DOHH2 (cell line): Measurements from ENCODE around the gene TMTC1.

Source experiments
- H3F3A ChIP-seq: fragments of 200-600 bp; sonication (generic), shearing (Covaris generic); 2 replicates; pipeline ENCODE4 v1.6.0; 2016; ENCODE audit warnings: antibody characterized with exemption, mild to moderate bottlenecking; ENCODE audit not compliant: control insufficient read depth, insufficient read depth
- H3K27ac ChIP-seq: fragments of 200-600 bp; sonication (generic); 2 replicates; pipeline ENCODE4 v1.5.1; 2014; ENCODE audit warnings: low read depth, mild to moderate bottlenecking, low read length, moderate library complexity
- H3K27me3 ChIP-seq: fragments of 200-600 bp; sonication (generic); 2 replicates; pipeline ENCODE4 v1.6.1; 2014; ENCODE audit warnings: mild to moderate bottlenecking, low read length, mixed read lengths; ENCODE audit not compliant: control insufficient read depth
- H3K36me3 ChIP-seq: fragments of 200-600 bp; sonication (generic); 2 replicates; pipeline ENCODE4 v1.6.1; 2014; ENCODE audit warnings: mild to moderate bottlenecking, low read length, moderate library complexity, mixed read lengths; ENCODE audit not compliant: control insufficient read depth
- H3K4me1 ChIP-seq: fragments of 200-600 bp; sonication (generic); 2 replicates; pipeline ENCODE4 v1.6.1; 2014; ENCODE audit warnings: mild to moderate bottlenecking, low read length, mixed read lengths; ENCODE audit not compliant: control insufficient read depth
- H3K4me2 ChIP-seq: fragments of 200-600 bp; sonication (generic); 2 replicates; pipeline ENCODE4 v1.6.0; 2014; ENCODE audit warnings: mild to moderate bottlenecking, low read length, moderate library complexity
- H3K4me3 ChIP-seq: fragments of 200-600 bp; sonication (generic); 2 replicates; pipeline ENCODE4 v1.5.1; 2014; ENCODE audit warnings: mild to moderate bottlenecking, low read length, mixed read lengths
- H3K79me2 ChIP-seq: fragments of 200-600 bp; sonication (generic); 2 replicates; pipeline ENCODE4 v1.6.1; 2014; ENCODE audit warnings: mild to moderate bottlenecking, low read length, mixed read lengths; ENCODE audit not compliant: control insufficient read depth
- H3K9me2 ChIP-seq: fragments of 200-600 bp; sonication (generic); replicated peaks from 2 replicates; pipeline ENCODE4 v1.6.1; 2014; ENCODE audit warnings: mild to moderate bottlenecking, low read length, mixed read lengths; ENCODE audit not compliant: control insufficient read depth
- H3K9me3 ChIP-seq: fragments of 200-600 bp; sonication (generic); 2 replicates; pipeline ENCODE4 v1.6.1; 2014; ENCODE audit warnings: antibody characterized with exemption, low read length, mixed read lengths; ENCODE audit not compliant: control insufficient read depth, insufficient read depth
- H4K20me1 ChIP-seq: fragments of 200-600 bp; sonication (generic); 2 replicates; pipeline ENCODE4 v1.6.0; 2014; ENCODE audit warnings: low read depth, mild to moderate bottlenecking, antibody characterized with exemption, low read length, moderate library complexity; ENCODE audit not compliant: control insufficient read depth, insufficient read depth
- CTCF ChIP-seq: fragments of 200-600 bp; sonication (generic); IDR thresholded peaks from one replicate; pipeline ENCODE4 v1.5.1; 2014; ENCODE audit warnings: antibody characterized with exemption, mild to moderate bottlenecking, low read depth, low read length; ENCODE audit not compliant: poor library complexity, severe bottlenecking
- EZH2phosphoT487 ChIP-seq: fragments of 200-600 bp; sonication (generic); IDR thresholded peaks from 2 replicates; pipeline ENCODE4 v1.6.1; 2017; ENCODE audit warnings: borderline replicate concordance, mild to moderate bottlenecking, antibody characterized with exemption, low read length, moderate library complexity, mixed read lengths

Gene TMTC1

GRCh38 chr12:29589851-29590250 is 193.9 kb downstream of the TMTC1 start:
- Histone ChIP-seq H3K9me3 (no peaks in the 10 kb centered on the region), H3F3A (no peaks in the 10 kb centered on the region), H3K36me3 (no peaks in the 10 kb centered on the region), H3K27me3 (no peaks in the 10 kb centered on the region), H3K27ac (no peak overlapping the region), H3K4me1 (no peaks in the 10 kb centered on the region), H3K9me2 (no peaks in the 10 kb centered on the region), H3K79me2 (no peaks in the 10 kb centered on the region), H3K4me2 (no peak overlapping the region), H4K20me1 (no peaks in the 10 kb centered on the region), H3K4me3 (no peak overlapping the region)
- TF ChIP-seq EZH2phosphoT487 (no peak), CTCF (no peak)

- H3K79me2 ChIP-seq: no peaks in the 10 kb centered on the region
- no peak overlapping the region for H3K4me2 ChIP-seq
- no peak overlapping the region for H3K27ac ChIP-seq
- no peaks in the 10 kb centered on the region for H3F3A ChIP-seq
- no peaks in the 10 kb centered on the region for H3K4me1 ChIP-seq
- H3K9me3 ChIP-seq: no peaks in the 10 kb centered on the region
- no peaks in the 10 kb centered on the region for H3K27me3 ChIP-seq
- no peaks in the 10 kb centered on the region for H3K36me3 ChIP-seq
- TF ChIP-seq CTCF: no peak
- no peak for TF ChIP-seq EZH2phosphoT487
- no peak overlapping the region for H3K4me3 ChIP-seq
- H3K9me2 ChIP-seq: no peaks in the 10 kb centered on the region
- no peaks in the 10 kb centered on the region for H4K20me1 ChIP-seq
Measured at GRCh38 chr12:29589286-29589820, 194.4 kb downstream of the TMTC1 start.

- no peak for TF ChIP-seq CTCF
- no peak for TF ChIP-seq EZH2phosphoT487
- H3K79me2 ChIP-seq: no peaks in the 10 kb centered on the region
Measured at GRCh38 chr12:29582677-29583272, 201.0 kb downstream of the TMTC1 start.

More at GRCh38 chr12:29582677-29583272, 201.0 kb downstream of the TMTC1 start:
- no peak overlapping the region for H3K27ac ChIP-seq
- H3K9me3 ChIP-seq: no peaks in the 10 kb centered on the region
- no peaks in the 10 kb centered on the region for H3K27me3 ChIP-seq
- H3K4me2 ChIP-seq: no peak overlapping the region
- H3F3A ChIP-seq: no peaks in the 10 kb centered on the region
- no peaks in the 10 kb centered on the region for H4K20me1 ChIP-seq
- no peaks in the 10 kb centered on the region for H3K4me1 ChIP-seq
- H3K9me2 ChIP-seq: no peaks in the 10 kb centered on the region
- H3K36me3 ChIP-seq: no peaks in the 10 kb centered on the region
- no peak overlapping the region for H3K4me3 ChIP-seq
